ENCODE measurements around the gene RPS18.
"Not testable (repeated sequence)": the region's sequence is repeated elsewhere in the genome, so short reads cannot be mapped to it uniquely, and the experiment has no call there.

Gene RPS18

DNA sequence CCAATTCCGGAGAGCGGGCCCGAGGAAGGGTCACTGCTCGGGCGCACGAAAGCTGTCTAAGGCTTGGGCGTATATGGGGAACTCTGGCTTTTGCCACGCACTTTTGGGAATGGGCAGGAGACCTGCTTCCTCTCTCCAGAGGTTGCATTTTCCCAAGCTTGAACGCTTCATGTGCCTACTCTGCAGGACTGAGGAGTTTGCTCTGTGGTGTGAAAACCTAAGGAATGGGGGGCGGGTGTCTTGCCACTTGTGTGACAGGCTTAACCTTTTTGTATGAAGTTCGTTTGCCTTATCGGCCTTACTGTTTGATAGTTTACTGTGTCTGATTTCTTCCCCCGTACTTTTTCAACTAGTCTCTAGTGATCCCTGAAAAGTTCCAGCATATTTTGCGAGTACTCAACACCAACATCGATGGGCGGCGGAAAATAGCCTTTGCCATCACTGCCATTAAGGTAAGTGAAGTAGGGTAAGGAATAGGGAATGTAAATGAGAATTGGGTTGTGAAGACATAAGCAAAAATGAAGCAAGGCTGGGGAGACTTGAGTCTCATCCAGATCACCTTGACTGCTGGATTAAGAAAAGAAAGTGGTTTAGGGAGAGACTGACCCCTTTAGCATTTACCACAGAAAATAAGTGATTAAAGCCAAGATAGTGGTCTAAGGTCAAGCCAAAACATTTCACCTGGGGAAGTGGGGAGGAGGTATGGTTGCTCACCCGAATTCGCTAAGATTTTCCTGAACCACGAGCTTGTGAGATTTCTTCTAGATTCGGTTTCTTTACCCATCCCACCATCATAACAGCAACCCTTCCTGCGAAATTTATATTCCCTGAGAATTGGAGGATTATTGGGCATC is 627 bp downstream of the RPS18 start:
- no peak for DNase-seq (ENCODE audit: low spot score)

DNA sequence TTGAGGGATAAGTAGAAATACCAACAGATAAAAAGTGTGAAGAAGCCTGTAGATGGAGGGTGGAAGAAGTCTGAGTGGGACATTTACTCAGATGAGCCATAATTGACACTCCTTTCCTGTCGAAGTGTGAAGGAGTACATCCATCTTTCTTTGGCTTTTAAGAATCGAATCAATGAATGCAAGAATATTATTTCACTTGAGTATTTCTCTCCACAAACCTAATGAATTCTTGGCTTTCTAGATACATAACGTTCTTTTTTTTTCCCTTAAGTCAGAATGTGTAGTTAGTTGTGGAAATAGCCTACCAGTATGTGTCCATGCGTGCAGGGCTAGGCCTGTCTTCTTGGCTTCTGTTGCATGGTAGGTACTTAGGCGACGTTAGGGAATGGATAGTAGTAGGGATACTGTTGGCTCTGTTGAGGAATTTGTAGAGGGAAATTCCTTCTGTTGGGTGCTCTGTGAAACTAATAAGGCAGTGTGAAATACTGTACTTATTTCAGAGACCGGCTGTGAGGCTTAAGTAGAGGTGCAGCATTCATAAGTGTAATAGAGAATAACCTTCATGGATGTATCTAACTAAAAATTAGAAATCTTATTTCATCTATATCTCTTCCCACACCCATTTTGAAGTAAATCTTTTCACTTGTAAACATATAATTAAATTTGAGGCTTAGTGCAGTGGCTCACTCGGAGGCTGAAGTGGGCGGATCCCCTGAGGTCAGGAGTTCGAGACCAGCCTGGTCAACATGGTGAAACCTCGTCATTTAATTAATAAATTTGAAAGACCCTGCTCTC is 1.5 kb downstream of the RPS18 start:
- no peak for DNase-seq (ENCODE audit: low spot score)

DNA sequence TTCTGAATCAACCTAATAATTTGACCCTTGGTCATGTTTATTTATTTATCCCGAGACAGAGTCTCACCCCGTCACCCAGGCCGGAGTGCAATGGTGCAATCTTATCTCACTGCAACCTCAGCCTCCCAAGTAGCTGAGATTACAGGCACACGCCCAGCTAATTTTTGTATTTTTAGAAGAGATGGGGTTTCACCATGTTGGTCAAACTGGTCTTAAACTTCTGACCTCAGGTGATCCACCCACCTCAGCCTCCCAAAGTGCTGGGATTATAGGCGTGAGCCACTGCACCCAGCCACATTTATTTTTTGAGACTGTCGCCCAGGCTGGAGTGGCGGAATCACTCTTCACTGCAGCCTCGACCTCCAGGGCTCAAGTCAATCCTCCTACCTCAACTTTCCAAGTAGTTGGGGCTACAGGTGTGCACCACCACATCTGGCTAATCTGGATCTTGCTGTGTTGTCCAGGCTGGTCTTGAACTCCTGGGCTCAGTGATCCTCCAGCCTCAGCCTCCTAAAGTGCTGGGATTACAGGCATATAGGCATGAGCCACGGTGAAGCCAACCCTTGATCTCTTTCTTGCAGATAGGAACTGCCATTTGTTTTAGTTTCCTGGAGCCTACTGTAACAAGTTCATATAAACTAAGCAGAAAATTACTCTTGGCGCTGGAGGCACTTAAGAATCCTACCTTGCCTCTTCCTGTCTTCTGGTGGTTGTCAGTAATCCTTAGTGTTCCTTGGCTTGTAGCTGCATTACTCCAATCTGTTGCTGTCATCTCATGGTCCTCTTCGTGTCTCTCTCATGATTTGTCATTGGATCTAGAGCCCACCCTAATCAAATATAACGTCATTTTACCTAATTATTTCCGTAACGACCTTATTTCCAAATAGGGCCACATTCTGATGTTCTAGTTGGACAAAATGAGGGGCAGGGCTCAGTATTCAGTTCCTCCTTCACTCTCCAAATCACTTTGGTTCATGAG is 2.3 kb downstream of the RPS18 start:
- no peak for DNase-seq (ENCODE audit: low spot score)

DNA sequence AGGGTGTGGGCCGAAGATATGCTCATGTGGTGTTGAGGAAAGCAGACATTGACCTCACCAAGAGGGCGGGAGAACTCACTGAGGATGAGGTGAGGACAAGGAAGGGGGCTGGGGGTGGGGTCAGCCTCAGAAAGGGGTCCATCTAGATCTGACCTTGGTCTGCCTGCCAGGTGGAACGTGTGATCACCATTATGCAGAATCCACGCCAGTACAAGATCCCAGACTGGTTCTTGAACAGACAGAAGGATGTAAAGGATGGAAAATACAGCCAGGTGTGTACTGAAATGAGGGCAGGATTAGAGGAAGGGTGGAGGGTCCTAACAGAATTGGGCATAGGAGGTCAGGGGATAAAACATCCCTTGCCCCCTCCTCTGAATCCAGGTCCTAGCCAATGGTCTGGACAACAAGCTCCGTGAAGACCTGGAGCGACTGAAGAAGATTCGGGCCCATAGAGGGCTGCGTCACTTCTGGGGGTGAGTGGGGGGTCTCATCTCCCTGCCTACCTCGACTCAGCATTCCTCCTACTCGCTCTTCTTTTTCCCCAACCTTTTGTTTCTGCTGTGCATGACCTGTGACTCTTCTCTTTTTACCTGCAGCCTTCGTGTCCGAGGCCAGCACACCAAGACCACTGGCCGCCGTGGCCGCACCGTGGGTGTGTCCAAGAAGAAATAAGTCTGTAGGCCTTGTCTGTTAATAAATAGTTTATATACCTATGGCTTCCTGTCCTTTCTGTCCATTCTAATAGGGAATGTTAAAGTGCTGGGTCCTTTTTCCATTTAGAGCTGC is 4.1 kb downstream of the RPS18 start:
- not testable (repeated sequence) for DNase-seq (ENCODE audit: low spot score)

DNA sequence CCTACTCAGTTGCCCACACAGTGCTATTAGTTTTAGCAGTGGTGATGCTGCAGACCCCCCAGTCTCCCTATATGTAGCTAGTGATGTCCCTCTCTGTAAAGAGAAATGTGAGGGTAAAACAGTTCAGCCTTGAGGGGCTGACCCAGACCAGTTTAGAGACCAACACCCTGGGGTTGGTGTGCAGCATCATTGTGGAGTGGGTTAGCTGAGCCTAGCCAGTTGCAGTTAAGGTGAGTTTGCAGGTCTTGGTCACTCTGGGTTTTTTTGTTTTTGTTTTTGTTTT is 4.6 kb downstream of the RPS18 start:
- DNase-seq (ENCODE audit: low spot score) = no peak

DNA sequence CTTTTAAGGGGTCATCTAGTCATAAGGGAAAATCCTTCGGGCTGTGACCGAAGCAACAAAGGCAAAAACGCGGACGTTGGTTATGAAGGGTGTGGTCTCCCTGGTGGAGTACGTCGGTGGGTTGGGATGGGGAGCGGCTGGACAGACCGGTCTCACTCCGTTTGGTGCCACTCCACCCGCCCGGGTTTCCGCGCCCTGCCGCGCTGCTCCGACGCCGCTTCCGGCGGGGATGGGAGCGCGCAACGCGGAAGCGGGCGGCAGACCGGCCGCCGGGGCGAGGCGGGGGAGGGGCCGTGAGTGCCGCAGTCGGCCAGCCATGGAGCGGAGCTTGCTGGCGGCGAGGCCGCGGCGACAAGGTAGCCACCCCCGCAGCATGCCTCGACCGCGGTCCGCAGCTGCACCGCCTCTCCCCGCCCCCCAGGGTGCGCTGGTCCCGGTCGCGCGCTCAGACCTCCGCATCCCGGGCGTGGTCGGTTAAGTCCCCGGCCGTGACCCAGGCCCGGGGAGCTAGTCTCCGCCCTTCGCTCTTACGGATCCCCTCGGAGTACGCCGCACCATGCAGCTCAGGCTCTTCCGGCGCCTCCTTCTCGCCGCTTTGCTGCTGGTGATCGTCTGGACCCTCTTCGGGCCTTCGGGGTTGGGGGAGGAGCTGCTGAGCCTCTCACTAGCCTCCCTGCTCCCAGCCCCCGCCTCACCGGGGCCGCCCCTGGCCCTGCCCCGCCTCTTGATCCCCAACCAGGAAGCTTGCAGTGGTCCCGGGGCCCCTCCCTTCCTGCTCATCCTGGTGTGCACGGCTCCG is 5.2 kb downstream of the RPS18 start, which contains the start of gene B3GALT4:
Gene B3GALT4 (plus strand): TSS at position 260 of the 799 bp plus-strand sequence. CDS start 297 bp downstream, at position 557.
- DNase-seq (ENCODE audit: low spot score) = peak; percentile 47

DNA sequence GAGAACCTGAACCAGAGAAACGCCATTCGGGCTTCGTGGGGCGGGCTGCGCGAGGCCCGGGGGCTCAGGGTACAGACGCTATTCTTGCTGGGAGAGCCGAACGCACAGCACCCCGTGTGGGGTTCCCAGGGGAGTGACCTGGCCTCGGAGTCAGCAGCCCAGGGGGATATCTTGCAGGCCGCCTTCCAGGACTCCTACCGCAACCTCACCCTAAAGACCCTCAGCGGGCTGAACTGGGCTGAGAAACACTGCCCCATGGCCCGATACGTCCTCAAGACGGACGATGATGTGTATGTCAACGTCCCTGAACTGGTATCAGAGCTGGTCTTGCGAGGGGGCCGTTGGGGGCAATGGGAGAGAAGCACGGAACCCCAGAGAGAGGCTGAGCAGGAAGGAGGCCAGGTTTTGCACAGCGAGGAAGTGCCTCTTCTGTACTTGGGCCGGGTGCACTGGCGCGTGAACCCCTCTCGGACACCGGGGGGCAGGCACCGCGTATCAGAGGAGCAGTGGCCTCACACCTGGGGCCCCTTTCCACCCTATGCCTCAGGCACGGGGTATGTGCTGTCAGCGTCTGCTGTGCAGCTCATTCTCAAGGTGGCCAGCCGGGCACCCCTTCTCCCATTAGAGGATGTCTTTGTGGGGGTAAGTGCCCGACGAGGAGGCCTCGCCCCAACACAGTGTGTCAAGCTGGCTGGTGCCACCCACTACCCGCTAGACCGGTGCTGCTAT is 6.0 kb downstream of the RPS18 start:
- DNase-seq (ENCODE audit: low spot score) = no peak

DNA sequence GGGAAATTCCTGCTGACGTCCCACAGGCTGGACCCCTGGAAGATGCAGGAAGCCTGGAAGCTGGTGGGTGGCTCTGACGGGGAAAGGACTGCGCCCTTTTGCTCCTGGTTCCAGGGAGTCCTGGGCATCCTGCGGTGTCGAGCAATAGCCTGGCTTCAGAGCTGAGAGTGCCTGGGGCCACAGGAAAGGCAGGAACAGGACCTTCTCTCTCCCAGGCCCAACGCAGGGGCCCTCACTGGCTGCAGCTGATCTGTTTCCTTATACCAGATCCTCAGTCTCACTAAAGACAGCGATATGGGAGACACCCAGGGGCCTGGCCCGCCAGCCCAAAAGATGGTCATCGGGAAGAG is 6.5 kb downstream of the RPS18 start:
- DNase-seq (ENCODE audit: low spot score) = no peak

DNA sequence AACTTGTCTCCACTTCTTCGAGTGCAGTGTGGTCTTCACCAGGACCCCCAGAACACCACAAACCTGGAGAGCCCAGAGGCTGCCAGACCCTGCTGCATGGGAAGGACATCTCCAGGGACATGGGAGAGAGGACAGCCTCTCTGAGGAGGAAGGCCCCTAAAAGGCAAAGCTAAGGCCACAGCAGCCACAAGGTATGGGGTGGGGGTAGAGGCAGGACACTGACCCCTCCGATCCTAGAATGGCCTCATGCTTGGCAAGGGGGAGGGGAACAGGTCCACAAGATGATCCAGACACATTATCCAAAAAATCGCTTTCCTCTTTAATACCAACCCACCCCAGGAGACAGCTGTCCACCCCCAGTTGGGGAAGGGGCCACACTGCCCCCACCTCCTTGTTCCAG is 6.9 kb downstream of the RPS18 start:
- DNase-seq (ENCODE audit: low spot score) = no peak

DNA sequence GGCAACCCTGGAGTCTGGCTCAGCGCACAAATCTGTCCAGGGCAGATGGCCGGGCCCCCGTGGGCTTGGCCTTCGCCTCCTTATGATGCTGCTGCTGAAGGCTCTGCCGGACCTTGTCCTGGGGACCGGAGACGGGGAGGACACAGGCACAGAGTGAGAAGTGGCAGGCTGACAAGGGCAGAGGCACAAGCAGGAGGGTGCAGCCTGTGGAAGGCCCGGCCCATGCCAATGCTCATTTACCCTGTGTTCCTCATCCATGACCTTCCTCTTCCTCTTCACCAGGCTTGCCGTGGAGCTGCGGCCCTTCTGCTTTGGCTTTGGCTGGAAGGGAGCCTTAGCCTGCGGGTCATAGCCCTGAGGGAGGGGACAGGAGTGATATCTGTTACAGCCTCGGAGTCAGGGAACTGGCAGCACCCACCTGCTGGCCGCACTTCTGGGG is 7.4 kb downstream of the RPS18 start:
- no peak for DNase-seq (ENCODE audit: low spot score)

DNA sequence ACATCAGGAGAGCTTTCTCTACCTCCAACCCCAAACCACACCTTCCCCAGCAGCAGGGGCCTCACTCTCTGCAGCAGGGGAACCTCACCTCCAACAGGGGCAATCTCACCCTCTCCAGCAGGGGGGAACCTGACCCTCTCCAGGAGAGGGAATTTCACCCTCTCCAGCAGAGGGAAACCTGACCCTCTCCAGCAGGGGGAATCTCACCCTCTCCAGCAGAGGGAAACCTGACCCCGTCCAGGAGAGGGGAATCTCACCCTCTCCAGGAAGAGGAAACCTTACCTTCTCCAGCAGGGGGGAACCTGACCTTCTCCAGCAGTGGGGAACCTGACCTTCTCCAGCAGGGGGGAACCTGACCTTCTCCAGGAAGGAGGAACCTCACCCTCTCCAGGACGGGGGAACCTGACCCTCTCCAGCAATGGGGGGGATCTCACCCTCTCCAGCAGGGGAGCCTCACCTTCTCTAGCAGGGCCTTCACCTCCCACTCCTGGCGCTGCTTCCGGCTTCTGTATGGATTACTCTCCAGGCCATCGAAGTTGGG is 8.2 kb downstream of the RPS18 start:
- DNase-seq (ENCODE audit: low spot score) = peak; percentile 68

DNA sequence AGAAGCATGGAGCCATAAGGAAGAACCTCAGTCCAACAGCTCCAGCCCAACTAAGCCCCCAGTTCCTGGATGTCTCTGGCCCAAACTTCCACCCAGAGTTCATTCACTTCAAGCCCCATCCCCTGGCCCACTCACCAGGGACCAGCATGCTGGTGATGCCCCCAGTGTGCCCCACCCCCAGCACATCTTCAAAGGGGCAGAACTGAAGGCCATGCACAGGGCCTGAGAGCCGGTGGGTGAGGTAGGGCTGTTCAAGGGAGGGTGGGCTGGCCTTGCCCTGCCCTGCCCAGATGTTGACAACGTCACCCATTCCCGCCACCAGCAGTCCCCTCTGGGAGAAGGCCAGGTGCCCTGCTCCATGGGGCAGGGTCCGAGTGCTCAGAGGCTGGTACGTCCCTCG is 8.7 kb downstream of the RPS18 start:
- DNase-seq (ENCODE audit: low spot score) = no peak

DNA sequence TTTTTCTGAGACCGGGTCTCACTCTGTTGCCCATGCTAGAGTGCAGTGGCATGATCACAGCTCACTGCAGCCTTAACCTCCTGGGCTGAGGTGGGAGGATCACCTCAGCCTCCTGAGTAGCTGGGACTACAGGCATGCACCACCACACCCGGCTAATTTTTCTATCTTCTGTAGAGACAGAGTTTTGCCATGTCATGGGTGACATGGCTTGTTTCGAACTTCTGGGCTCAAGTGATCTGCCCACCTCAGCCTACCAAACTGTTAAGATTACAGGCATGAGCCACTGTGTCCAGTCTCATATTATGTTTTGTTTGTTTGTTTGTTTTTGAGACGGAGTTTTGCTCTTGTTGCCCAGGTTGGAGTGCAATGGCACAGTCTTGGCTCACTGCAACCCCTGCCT is 13.3 kb downstream of the RPS18 start:
- DNase-seq (ENCODE audit: low spot score) = not testable (repeated sequence)

DNA sequence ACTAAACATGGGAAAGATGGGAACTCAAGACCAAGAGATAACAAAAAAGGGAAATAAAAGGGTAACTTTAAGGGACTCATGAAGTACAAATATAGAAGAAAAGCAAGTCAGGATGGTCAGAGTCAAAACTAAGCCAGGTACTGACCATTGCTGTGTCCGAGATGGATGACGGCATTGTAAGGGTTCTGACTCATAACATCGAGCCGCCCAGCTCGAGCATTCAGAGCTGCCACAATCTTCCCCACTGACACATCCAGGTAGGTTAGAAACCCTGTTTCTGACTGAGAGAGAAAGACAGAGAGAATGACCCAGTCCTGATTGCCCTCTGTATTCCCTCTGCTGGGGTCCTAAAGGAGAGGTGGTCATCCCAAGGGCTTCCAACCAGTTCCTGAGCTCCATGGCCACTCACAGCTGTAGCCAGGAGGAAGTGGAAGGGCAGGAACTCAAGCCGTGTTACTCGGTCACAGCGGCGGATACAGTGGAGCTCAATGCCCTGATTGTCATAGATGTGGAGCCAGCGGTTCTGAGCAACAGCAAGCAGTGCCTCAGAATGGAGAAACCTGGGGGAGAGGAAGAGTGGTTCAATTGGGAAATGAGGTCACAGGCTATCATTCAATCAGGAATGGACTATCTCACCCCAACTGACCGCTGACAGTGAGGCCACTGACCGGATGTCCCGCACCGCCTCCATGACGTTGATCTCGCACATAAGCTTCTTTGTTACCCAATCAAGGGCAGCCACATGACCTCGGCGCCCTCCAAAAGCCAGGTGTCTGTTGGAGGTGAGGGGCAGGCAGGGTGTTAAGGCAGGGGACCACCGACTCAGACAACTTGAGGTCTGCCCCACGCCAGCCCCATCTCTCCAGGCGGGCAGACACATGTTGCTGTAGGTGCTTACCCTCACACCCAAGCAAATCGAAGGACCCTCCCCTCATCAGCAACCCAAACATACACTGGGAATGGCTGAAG is 15.4 kb downstream of the RPS18 start:
- no peak for DNase-seq (ENCODE audit: low spot score)

DNA sequence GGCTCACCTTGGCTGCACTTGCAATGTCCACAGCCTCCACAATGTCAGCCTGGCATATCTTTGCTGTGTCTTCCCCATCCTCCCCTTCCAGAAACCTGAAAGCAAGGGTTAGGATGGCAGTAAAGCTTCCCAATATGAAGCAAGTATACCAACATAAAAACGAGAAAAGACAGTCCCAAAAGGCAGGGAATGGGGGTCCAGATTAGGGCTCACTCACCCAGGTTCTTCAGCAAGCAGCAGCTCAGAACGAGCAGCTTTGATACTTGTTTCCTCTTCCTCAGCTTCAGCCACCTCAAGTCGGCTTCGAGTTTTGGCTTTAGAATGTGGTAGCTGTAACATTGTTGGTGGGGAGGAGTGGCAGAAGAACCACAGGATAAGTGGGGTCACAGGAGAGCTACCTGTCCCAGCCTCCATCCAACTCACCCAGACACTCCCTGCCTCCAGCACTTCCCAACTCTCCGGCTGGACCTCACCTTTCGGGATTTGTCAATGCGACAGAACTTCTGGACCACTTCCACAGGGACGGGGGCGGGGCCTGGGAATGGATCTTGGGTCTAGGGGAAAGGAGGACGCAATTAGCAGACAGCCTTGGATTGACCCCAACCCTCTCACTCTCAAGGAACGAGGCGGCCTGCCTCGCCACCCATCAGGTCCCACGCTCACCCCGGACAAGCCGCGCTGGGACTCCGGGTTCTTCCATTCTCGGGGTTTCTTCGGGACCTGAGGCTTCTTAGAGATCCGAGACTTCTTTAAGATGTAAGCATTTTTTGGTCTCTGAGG is 16.5 kb downstream of the RPS18 start:
- DNase-seq (ENCODE audit: low spot score) = no peak

DNA sequence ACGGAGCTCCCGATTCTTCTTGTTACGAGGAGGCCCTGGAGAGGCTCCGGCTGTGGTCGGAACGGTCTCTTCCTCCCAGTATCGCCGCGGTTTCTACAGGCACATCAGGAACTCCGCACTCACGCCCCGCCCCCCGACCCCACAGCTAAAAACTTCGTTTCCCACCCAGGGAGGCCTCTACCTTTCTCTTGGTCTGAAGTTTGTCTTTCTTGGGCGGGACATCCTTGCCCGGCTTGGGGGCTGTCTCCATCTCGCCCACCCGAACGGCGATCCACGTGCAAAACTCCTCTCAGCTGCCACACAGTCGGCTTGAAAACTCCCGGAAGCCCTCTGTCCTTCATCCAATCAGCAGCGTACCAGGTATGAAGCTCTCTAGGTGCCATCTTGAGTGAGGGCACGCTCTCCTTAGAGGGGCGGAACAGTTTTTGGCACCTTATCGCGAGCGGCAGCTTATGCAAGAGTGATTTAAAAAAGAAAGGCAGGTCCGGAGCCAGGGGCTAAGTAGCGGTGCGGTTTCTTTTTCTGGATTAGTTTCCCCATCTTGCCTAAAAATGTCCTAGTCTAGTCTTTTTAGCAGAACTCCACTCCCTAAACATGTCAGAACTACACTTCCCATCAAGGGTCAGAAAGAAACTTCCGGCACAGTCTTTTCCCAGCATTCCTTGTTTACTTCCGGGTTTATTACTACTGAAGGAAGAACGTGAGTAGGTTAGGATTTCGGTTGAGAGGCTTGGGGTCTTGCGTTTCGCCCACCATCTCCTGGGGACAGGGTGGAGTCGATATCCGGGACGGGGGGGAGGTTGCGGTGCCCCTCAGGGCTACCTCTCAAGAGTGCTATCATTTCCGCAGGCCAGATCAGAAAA is 17.3 kb downstream of the RPS18 start, which contains the start of the genes PFDN6 and WDR46:
Gene PFDN6 (plus strand): TSS at position 681 of the 863 bp plus-strand sequence. CDS start 256 bp downstream, outside the sequence.
Gene WDR46 (minus strand): TSS at position 319 of the 863 bp plus-strand sequence. CDS start 69 bp downstream, at position 250.
- DNase-seq (ENCODE audit: low spot score) = peak; percentile 90

Data from kidney capillary endothelial cell (primary cell).